PC-9 (cell line): Measurements from ENCODE around the gene CAMTA1.

Experiments
- CTCF ChIP-seq: fragments of 200-600 bp; sonication (generic); conservative IDR thresholded peaks from 2 replicates; pipeline ENCODE4 v1.6.1; 2017; ENCODE audit warnings: mixed run types, antibody characterized with exemption, mild to moderate bottlenecking, moderate library complexity
- EZH2 ChIP-seq: fragments of 200-600 bp; sonication (generic); IDR thresholded peaks from 2 replicates; pipeline ENCODE4 v1.8.0; 2017; ENCODE audit warnings: antibody characterized with exemption, low read depth

DNA sequence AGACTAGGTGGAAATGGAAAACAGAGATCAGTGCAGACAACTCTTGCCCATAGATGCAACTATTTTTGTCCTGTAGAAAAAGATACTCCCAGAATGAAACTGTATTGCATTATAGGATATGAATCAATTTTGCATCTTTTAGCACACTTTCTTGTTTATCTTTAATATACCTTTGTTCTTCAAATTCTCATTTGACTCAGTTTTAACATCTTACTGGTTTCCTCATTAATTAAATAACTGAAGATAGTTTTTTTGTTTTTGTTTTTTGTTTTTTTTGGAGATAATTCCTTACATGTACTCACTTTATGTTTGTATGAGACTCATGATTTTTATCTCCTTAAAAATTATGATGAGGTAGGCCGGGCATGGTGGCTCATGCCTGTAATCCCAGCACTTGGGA, 10.9 kb upstream of the CAMTA1 start:
- TF ChIP-seq CTCF (no peak), EZH2 (no peak)
